HG02623 (cell line): ENCODE results near the gene MSH3.
A peak's percentile ranks its signal among the peaks of the same experiment; 100 is the strongest.
"Not testable (repeated sequence)": the region's sequence is repeated elsewhere in the genome, so short reads cannot be mapped to it uniquely, and the experiment has no call there.

Experiments used
- ATAC-seq: cut with Tn5 transposase; IDR thresholded peaks from one replicate; pipeline ENCODE4 v1.9.1; 2021; ENCODE audit warnings: moderate library complexity; ENCODE audit not compliant: unreplicated experiment

Gene MSH3

DNA sequence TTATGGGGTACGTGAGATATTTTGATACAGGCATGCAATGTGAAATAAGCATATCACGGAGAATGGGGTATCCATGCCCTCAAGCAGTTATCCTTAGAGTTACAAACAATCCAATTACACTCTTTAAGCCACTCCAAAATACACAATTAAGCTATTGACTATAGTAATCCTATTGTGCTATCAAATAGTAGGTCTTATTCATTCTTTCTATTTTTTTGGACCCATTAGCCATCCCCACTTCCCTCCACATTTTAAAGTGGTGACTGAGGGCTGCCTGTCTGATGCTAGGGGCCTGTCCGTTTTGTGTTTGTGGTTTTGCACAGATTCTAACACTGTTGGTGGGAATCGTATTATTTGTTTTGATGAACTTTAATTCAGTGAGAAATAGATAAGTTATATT lies 130.0 kb downstream of the MSH3 start:
- no peak for ATAC-seq

DNA sequence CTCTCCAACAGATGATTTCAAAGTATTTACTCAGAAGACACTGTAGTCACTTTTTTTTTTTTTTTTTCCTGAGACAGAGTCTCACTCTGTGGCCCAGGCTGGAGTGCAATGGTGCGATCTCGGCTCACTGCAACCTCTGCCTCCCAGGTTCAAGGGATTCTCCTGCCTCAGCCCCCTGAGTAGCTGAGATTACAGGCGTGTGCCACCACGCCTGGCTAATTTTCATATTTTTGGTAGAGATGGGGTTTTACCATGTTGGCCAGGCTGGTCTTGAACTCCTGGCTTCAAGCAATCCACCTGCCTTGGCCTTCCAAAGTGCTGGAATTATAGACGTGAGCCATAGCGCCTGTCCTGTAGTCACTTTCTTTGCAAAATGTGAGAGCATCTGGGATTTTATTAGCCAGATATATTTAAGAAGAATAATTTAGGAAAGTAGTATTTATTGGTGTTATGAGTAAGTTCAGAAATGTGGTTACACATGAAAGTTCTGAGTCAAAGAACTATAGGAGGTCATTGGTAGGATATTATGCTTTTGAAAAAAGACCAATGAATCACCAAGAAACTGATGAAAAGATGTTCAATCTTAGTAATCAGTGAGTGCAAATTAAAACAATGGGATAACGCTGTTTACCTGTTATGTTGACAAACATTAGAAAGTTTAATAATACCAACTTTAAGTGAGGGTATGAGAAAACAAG lies 135.0 kb downstream of the MSH3 start:
- ATAC-seq, result not testable (repeated sequence)

DNA sequence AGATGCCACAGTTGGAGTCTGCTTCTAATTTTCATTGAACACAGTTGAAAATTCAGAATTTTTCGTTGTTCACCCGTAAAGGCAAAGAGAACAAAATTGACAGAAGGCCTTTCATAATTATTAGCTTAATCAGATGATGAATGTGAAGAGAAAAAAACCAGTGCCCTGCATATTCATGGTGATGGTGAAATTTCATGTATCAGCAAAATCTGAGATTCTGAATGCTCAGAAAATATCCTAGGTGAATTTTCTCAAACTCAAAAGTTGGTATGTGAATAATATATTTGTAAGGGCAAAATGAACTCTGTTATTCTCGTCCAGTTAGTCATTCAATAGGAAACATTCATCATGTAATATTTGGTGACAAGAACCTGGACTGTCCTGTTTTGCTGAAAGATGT lies 136.2 kb downstream of the MSH3 start:
- no peak for ATAC-seq

DNA sequence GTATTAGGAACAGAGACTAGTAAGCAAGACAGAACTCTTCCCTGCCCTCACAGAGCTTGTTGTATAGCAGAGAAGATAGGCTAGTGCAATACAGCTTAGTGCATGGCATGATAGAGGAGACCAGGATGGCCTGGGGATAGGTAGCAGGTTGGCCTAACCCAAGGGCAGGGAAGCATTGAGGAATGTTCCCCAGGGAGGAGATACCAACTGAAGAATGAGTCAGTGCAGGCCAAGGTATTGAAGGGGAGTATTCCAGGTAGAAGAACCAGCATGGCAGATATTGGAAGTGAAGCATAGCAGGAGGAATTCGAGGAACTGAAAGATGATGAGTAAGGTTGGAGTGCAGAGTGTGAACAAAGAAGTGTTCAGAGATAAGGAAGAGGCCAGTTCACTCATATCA lies 138.9 kb downstream of the MSH3 start:
- ATAC-seq, result no peak

DNA sequence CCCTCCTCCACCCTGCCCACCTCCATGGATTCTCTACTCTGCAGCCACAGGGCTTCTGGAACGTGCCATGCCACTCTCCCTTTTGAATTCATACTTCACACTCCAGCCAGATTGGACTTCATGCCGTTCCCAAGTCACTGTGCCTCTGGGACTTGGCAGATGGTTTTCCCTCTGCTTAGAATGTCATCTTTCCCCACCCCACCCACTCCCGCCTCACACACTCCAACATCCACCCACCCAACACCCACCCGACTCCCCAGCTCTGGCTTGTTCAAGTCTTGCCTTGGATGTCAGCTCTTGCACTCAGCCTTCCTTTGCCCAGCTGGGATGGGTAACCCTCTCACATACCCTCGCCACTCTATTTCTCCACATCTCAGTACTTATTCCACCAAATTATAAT lies 142.4 kb downstream of the MSH3 start:
- no peak for ATAC-seq

DNA sequence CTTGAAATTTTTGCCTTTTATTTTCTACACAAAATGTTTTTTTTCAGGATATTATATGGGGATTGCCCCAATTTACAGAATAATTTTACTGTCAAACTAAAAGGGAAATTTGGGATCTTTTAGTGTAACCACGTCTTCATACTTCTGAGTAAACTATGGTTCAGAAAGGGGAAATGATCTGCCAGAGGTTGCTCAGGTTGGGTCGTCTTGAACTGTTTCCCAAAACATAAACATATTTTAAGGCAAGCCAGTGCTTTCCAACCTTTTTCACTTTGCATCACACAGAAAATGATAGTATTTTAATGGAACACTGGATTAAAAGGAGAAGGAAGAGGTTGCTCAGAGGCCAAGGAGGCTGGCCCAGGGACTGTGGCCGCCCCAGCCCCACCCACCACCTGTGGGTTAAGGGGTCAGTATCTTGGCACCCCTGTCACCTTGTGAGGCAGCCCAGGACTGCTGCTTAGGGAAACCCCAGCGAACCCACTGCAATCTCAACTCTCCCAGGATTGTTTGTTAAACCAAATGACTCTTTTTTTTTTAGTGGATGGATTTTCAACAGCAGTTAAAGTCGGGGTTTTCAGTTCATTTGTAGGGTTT lies 143.1 kb downstream of the MSH3 start:
- ATAC-seq, result no peak

DNA sequence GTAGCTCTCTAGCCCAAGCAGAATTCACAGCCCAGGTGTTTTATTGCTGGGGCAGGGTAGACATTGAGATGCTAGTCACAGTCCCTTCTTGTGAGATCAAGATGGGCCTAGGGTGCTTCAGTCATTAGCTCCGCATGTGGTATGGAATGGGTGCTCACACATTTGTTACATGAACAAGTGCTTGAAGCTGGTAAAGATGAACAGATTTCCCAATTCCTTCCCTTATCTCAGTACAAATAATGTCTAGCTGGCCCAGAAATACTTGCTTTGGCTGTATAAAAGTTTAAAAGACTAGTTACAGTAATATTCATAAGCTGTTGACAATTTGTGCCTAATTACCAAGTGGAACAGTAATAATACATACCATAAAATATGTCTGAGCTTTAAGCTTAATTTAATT lies 143.7 kb downstream of the MSH3 start:
- no peak for ATAC-seq

DNA sequence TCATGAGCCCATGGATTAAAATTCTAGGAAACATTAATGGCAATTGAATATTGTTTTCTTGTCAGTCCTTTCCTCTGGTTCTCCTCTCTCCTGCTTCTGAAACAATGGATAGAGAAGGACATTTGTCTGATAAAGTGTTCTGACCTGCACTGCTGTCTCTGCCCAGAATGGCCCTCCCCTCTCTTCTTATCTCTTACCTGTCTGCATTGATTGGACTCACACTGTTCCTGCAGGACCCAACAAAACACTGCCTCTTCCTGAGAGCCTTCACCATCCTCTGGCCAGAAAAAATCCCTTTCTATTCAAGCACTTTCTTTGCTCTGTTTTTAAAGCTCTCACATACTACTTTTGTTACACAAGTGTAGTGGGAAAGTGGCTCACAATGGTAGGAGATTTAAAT lies 144.2 kb downstream of the MSH3 start:
- no peak for ATAC-seq

DNA sequence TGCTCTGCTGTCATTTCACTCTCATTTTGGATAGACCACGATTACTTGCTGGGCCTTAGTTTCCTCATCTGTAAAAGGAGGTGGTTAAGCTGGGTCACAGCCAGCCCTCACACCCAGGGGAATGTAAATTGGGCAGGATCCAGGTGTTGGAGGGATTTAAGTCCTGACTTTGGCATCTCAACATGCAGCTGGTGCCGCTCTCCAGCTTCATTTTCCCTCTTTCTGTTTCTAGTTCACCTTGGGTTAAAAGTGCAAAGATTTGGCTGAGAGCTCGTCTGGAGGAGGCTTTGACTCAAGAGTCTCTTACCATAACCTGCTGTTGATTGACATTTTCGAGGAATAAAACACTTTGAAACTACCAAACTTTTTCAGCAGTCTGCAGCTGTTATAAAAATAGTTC lies 144.6 kb downstream of the MSH3 start:
- no peak for ATAC-seq

DNA sequence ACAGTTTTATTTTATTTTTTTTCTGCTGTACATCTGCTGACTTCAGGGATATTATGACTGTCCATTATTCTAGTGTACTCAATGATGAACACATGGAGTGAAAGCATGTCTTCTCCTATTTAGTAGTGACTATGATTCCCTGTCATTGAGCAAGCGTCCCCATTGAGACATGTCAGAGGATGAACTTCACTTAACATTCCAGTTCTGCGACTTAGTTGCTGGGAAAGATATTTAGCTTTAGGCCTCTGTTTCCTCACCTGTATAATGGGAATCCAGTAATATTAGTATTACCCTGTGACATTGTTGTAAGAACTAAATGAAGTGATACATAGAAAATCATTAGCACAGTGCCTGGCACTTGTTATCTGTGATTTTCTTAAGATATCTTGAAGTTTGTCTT lies 145.1 kb downstream of the MSH3 start:
- no peak for ATAC-seq

DNA sequence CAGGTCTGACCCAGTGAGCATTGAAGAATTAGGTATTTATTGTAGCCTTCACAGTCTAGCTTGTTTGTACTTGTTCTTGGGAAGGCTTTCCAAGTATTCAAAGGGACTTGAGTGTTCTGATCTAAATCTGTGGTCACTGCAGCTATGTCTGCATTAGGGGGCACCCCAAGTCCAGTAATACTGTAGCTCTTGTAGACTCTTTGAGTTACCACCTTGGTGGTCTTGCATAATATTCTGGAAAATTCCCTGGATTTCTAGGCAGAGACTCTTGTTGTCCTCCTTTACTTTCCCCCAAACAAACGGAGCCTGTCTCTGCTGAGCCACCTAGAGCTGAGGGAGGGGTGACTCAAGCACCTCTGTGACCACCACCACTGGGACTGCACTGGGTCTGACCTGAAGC lies 149.9 kb downstream of the MSH3 start:
- ATAC-seq, result no peak

DNA sequence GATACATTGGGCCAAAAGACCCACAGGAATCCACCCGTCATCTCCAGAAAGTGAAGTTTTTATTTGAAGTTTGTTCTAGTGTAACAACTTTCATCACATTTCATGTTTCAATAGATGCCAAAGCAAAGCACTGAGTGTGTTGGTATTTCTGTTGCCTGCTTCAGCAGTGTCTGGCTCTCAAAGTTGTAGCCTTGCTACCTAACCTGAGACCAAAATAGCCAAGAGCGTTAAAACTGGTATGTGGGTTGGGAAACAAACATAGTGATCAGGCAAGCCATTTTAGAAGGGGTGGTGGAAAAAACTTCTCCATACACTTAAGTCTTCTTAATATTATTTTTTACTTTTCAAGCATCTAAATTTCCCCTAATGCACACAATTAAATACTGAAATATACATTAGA lies 150.6 kb downstream of the MSH3 start:
- ATAC-seq, result no peak

DNA sequence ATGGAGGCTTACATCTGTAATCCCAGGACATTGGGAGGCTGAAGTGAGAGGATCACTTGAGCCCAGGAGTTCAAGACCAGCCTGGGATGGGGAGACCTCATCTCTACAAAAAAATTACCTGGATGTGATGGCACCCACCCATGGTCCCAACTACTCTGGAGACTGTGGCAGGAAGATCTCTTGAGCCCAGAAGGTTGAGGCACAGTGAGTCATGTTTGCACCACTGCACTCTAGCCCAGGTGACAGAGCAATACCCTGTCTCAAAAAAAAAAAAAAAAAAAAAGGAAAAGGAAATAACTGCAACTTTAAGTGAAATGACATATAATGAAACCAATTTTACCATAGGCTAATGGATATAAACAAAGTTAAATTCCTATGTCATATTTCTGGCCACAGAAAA lies 152.5 kb downstream of the MSH3 start:
- ATAC-seq, result no peak

DNA sequence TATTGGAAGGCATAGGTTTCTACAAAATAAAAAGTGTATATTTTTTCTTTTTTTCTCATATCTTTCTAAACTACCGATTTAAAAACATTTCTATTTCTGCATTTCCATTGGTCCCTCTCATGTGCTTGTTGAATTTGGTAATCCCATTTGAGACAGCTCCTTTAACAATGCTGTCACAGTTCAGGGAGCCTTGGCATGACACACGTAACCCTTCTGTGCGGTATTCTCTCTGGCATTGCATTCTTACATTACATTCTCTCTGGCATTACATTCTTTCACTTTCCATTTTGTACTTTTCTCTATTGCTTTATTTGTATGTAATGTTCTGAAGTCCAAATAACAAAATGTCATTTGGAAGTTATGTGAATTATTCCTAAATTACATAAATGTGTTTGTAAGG lies 155.0 kb downstream of the MSH3 start:
- no peak for ATAC-seq

DNA sequence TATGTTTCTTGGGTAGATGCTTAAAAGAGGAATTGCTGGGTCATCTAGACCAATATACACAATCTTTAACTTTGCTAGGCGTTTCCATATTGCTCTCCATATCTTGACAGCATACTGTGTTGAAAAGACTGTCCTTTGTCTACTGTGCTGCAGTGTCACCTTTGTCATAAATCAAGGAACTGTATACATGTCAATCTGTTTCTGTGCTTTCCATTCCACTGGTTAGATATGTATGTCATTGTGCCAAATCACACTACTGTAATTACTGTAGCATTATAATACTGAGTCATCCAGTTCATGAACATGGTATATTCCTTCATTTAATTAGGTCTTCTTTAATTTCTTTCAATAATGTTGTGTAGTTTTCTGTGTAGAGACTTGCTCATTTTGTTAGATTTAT lies 156.0 kb downstream of the MSH3 start:
- no peak for ATAC-seq

DNA sequence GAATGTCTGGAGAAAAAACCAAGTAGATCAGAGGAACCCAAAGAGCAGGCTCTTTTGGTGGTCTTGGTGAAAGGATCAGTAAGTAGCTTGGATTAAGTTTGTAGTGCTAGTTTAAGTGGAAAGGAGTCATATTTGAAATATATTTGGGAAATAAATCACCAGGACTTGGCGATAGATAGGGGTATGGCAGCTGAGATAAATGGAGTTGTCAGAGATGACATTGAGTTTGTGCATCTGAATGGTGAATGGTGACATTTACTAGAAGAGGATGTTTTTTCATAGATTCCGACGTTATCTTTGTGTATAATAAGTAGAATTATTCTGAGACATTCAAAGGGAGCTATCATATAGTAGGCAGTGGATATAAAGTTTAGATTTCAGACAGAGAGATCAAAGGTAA lies 162.1 kb downstream of the MSH3 start:
- no peak for ATAC-seq

DNA sequence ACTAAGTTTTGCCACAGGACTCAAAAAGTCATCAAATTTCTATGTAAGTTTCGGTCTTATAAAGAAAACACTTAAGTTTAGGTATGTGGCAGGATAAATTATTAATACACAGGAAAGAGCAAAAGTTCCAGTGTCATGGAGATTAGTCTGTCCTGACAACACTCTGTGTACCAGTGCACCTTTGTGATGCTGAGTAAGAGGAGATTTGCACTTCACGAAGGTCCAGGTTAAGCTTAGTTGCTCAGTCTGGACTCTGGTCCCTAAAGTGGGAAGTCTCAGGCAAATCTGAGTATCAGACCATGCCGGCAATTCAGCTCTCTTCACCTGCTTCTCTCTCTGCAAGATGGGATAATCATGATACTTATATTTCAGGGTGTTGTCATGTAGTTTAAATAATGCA lies 166.2 kb downstream of the MSH3 start:
- ATAC-seq, result no peak

DNA sequence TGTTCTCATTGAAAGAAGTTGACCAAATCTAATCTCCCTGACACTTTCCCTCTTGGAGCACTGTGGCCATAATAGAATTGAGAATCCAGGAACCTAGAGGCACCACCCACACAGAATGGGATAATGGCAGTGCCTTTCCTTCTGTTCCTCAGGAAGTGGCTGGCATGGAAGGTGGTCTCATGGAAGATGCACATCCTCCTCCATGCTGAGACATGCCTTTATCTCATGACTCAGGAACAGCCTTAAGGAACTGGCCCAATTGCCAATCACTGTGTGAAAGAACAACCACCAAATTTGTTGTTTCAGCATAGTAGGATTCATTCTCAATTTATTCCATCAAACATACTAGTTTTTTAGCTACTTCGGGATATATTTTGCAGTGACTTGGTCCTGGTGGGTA lies 168.2 kb downstream of the MSH3 start:
- no peak for ATAC-seq

DNA sequence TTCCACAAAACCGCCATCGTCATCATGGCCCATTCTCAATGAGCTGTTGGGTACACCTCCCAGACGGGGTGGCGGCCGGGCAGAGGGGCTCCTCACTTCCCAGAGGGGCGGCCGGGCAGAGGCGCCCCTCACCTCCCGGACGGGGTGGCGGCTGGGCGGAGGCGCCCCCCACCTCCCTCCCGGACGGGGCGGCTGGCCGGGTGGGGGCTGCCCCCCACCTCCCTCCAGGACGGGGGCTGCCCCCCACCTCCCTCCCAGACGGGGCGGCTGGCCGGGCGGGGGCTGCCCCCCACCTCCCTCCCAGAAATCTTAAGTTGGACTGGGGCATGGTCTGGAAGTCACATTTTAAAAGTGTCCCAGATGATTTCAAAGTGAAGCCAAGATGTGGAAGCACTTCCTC lies 169.7 kb downstream of the MSH3 start:
- ATAC-seq, result not testable (repeated sequence)

DNA sequence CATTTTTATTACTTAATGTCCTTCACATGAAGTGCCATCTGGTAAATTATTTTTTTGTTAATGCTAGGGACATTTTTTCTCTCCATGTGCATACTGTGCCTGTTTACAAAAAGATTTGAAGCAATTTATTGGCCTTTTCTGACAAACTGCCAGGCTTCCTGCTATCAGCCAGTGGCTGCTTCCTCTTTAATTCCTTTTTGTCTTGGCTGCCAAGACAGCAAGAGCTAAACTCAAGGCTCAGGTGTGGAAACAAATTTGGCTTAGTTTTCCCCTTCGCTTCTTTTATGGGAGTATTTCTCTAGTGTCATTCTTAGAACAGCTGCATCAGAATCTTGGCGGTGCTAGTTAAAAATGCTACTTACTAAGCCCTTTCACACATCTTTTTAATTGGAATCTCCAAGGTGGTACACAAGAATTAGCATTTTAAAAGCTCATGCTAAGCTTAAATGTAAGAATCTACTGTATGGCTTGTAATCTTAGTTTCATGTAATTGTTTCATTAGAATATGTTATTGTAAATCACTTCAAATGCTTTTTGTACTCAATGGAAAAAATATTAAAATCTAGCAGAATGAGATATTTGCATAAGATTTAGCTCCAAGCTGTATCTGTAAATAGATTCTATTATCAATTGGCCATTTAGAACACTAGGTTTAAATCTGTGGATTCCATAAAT lies 171.5 kb downstream of the MSH3 start:
- ATAC-seq, result no peak

DNA sequence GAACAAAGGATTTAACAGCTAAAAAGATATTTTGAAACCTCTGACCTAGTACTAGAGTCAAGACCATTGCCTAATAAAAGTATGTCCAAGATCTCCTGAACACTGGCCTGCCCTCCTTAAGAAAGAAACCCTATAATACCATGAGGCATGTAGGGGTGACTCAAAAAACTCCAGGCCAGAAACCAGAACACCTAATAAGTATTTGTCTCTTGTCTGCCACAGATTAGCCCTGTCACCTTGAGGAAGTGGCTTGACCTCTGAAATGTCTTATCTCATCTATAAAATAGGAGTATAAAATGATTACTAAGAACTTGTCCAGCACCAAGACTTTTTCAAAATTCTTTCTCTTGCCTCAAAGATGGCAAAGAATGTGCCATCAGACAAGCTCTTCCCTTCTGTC lies 180.3 kb downstream of the MSH3 start:
- no peak for ATAC-seq

DNA sequence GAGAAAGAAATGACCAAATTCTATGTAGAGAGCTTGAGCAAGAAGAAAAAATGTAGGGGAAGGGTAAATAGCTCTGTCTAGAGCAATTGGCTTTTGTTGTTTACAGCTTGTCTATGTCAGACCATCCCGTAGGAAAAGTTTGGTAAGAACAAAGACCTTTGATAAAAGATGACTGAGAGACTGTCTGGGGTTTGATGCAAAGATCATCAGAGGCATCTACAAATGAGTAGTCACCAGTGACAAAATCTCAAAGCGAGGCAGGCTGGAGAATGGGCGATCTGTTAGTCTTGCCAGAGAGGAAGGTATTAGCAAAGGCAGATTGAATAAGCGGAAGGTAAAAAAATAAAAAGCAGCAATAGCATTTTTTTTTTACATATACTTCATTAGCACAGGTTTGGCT lies 180.7 kb downstream of the MSH3 start:
- ATAC-seq, result no peak

DNA sequence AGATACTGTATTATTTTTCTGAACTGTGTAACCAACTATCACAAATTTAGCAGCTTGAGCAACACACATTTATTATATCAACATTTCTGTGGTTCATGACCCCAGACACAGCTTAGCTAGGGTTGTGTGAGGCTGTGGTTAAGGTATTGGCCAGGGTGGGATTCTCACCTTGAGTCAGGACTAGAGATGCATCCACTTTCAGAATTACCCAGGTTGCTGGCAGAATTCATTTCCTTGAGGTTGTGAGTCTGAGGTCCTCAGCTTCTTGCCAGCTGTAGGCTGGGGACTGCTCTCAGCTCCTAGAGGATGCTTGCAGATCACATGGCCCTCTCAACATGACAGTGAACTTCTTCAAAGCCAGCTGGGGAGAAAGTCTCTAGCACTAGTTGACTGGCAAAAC lies 183.2 kb downstream of the MSH3 start:
- ATAC-seq, result peak; percentile 85
